ENCODE data around the gene CATSPER3. TPM values are rescaled to one million over a fixed set of nuclear protein-coding genes. Genes with fewer than 3 reads are reported as not detected.

CATSPER3 gene
- total RNA-seq, 1 experiment from 2014 or later: 0.57 TPM

DNA sequence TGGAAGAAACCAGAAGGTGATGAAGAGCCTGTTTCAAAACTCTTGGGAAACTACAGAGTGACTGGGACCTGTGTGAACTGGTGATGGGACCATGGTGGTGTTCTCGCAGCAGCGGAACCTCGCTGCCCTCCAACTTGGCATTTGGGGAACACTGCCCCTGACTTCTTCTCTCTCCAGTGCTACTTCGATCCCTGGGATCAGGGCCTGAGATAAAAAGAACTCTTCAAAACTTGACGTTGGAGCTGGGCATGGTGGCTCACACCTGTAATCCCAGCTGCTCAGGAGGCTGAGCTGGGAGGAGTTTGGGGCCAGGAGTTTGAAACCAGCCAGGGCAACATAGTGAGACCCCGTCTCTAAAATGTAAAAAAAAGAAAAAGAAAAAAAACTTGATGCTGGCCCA, 48.2 kb downstream of the CATSPER3 start:
- no peak overlapping the region for H3K4me2 ChIP-seq
- intact Hi-C loops (cut with micrococcal nuclease; ENCODE audit: unreplicated experiment): loop anchor here (10.0 kb wide), 2 partner anchors 49 to 319 kb away; no protein-coding TSS in a partner anchor
- no TSS peak for BruUV-seq (replicated peaks)
- H3K27ac ChIP-seq: no peak overlapping the region
- H3K36me3 ChIP-seq (ENCODE audit: low read depth): no peaks in the 10 kb centered on the region
- no peaks in the 10 kb centered on the region for H4K20me1 ChIP-seq (ENCODE audit: insufficient read depth)
- 0 out of 2 replicates have a peak, but pooled peaks cover 3% of the 10 kb centered on the region for H3F3A ChIP-seq (ENCODE audit: insufficient read depth, low read depth)
- H2AFZ ChIP-seq: no peak overlapping the region
- DNase-seq: no peak
- TF ChIP-seq, protein P1, sequence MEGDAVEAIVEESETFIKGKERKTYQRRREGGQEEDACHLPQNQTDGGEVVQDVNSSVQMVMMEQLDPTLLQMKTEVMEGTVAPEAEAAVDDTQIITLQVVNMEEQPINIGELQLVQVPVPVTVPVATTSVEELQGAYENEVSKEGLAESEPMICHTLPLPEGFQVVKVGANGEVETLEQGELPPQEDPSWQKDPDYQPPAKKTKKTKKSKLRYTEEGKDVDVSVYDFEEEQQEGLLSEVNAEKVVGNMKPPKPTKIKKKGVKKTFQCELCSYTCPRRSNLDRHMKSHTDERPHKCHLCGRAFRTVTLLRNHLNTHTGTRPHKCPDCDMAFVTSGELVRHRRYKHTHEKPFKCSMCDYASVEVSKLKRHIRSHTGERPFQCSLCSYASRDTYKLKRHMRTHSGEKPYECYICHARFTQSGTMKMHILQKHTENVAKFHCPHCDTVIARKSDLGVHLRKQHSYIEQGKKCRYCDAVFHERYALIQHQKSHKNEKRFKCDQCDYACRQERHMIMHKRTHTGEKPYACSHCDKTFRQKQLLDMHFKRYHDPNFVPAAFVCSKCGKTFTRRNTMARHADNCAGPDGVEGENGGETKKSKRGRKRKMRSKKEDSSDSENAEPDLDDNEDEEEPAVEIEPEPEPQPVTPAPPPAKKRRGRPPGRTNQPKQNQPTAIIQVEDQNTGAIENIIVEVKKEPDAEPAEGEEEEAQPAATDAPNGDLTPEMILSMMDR (conservative IDR thresholded peaks at IDR 0.05): no peak
- TF ChIP-seq EZH2 (IDR thresholded peaks at IDR 0.05; ENCODE audit: low read depth): no peak
- ChIA-PET POLR2A (ENCODE audit: unreplicated experiment) (interaction anchor here (0.5 kb wide), 1 partner anchor 157 kb away, joined by 3 read pairs; no protein-coding TSS in a partner anchor), CTCF (no interaction called here)
- H3K4me1 ChIP-seq (replicated peaks; ENCODE audit: insufficient read depth): no peaks in the 10 kb centered on the region
- H3K27me3 ChIP-seq (ENCODE audit: insufficient read depth, low read depth): no peaks in the 10 kb centered on the region
- H3K9me2 ChIP-seq (ENCODE audit: insufficient read depth): no peaks in the 10 kb centered on the region
- H3K79me2 ChIP-seq (ENCODE audit: low read depth): no peaks in the 10 kb centered on the region
- H3K4me3 ChIP-seq: no peak overlapping the region
- no peaks in the 10 kb centered on the region for H3K9me3 ChIP-seq (ENCODE audit: insufficient read depth, low read depth)

DNA sequence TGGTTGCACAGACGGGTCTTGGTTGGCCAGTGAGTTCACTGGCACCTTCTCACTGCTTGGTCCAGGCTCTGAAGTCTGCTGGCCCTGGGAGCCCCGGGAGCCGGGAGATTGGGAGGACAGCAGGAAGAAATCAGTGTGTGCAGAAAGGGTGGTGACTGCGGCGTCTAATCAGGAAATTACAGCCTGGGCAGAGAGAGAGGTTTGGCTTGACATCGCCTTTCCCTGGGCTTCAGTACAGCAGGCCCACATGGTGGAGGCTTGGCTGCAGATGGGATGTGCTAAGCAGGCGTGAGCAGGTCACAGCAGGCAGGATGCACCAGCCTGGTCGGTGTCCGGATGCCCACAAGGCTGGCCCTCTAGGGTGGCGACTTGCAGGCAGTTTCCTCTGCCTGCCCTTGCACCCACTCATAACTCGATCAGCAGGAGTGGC, 49.2 kb downstream of the CATSPER3 start:
- intact Hi-C loops (cut with micrococcal nuclease; ENCODE audit: unreplicated experiment): loop anchor here (10.0 kb wide), 2 partner anchors 48 to 318 kb away; no protein-coding TSS in a partner anchor
- BruUV-seq (replicated peaks): no TSS peak
- no peak overlapping the region for H3K27ac ChIP-seq
- H2AFZ ChIP-seq: no peak overlapping the region
- no peaks in the 10 kb centered on the region for H3K27me3 ChIP-seq (ENCODE audit: insufficient read depth, low read depth)
- no peaks in the 10 kb centered on the region for H3K4me1 ChIP-seq (replicated peaks; ENCODE audit: insufficient read depth)
- TF ChIP-seq, protein P1 (conservative IDR thresholded peaks at IDR 0.05): no peak
- TF ChIP-seq EZH2 (IDR thresholded peaks at IDR 0.05; ENCODE audit: low read depth): no peak
- H3F3A ChIP-seq (ENCODE audit: insufficient read depth, low read depth): peaks cover 3% of the 10 kb centered on the region; the same call in 1 of the 2 replicates
- DNase-seq: no peak
- no peak overlapping the region for H3K4me2 ChIP-seq
- H3K79me2 ChIP-seq (ENCODE audit: low read depth): no peaks in the 10 kb centered on the region
- ChIA-PET POLR2A (ENCODE audit: unreplicated experiment) (no interaction called here), CTCF (no interaction called here)
- H4K20me1 ChIP-seq (ENCODE audit: insufficient read depth): no peaks in the 10 kb centered on the region
- no peaks in the 10 kb centered on the region for H3K9me2 ChIP-seq (ENCODE audit: insufficient read depth)
- H3K9me3 ChIP-seq (ENCODE audit: insufficient read depth, low read depth): no peaks in the 10 kb centered on the region
- no peak overlapping the region for H3K4me3 ChIP-seq
- no peaks in the 10 kb centered on the region for H3K36me3 ChIP-seq (ENCODE audit: low read depth)

DNA sequence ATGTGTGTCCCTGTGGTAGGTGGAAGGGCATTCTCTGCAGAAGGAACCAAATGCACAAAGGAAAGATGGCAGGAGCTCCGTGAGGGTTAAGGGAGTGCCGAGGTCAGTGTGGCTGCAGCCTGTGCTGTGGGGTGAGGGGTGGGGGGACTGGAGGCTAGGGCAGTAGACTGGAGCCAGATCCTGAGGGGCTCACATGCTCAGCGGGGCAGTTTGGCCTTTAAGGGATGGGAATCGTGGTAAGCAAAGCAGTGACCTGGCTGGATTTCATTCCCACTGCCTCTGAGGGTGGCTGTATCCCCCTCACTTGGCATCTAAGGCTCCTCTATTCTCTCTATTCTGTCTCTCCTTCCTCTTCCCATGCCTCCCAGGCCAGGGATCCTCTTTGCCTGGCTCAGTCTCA, 50.8 kb downstream of the CATSPER3 start:
- H3K9me3 ChIP-seq (ENCODE audit: insufficient read depth, low read depth): no peaks in the 10 kb centered on the region
- TF ChIP-seq, protein P1 (conservative IDR thresholded peaks at IDR 0.05): no peak
- TF ChIP-seq EZH2 (IDR thresholded peaks at IDR 0.05; ENCODE audit: low read depth): no peak
- no peaks in the 10 kb centered on the region for H3K4me1 ChIP-seq (replicated peaks; ENCODE audit: insufficient read depth)
- POLR2A ChIA-PET (ENCODE audit: unreplicated experiment): no interaction called here
- H3K27me3 ChIP-seq (ENCODE audit: insufficient read depth, low read depth): no peaks in the 10 kb centered on the region
- H3K36me3 ChIP-seq (ENCODE audit: low read depth): no peaks in the 10 kb centered on the region
- BruUV-seq (replicated peaks): no TSS peak
- H4K20me1 ChIP-seq (ENCODE audit: insufficient read depth): no peaks in the 10 kb centered on the region
- no peak for DNase-seq
- no peak overlapping the region for H3K4me3 ChIP-seq
- H3F3A ChIP-seq (ENCODE audit: insufficient read depth, low read depth): peaks cover 3% of the 10 kb centered on the region; the same call in 1 of the 2 replicates
- CTCF ChIA-PET: interaction anchor here (0.6 kb wide), 1 partner anchor 58 kb away, joined by 3 read pairs; no protein-coding TSS in a partner anchor
- H3K9me2 ChIP-seq (ENCODE audit: insufficient read depth): no peaks in the 10 kb centered on the region
- intact Hi-C loops (cut with micrococcal nuclease; ENCODE audit: unreplicated experiment): loop anchor here (10.0 kb wide), 2 partner anchors 46 to 316 kb away; no protein-coding TSS in a partner anchor
- no peak overlapping the region for H3K4me2 ChIP-seq
- H3K27ac ChIP-seq: no peak overlapping the region
- H2AFZ ChIP-seq: no peak overlapping the region
- no peaks in the 10 kb centered on the region for H3K79me2 ChIP-seq (ENCODE audit: low read depth)

All from PC-9 (cell line).